GM21515 (cell line): ENCODE results near the gene CCNDBP1.

Source experiments
- ATAC-seq: cut with Tn5 transposase; IDR thresholded peaks from one replicate; pipeline ENCODE4 v1.9.1; 2021; ENCODE audit not compliant: unreplicated experiment

The CCNDBP1 gene

GRCh38 chr15:43243020-43243645 lies 57.9 kb downstream of the CCNDBP1 start:
- ATAC-seq, result no peak

GRCh38 chr15:43244092-43244491 lies 58.9 kb downstream of the CCNDBP1 start:
- ATAC-seq, result no peak

- no peak for ATAC-seq
These were observed 61.1 kb downstream of the CCNDBP1 start for GRCh38 chr15:43246261-43246774.
